ENCODE measurements around the gene TMEM204. TPM values are rescaled to one million over a fixed set of nuclear protein-coding genes. Genes with fewer than 3 reads are reported as not detected.

TMEM204 gene
- total RNA-seq, 4 donors from 2014 or later, result 28.6 to 48.2 (median 36.6) TPM

- ATAC-seq, result no peak
- no peak overlapping the region for H3K27ac ChIP-seq
- no peaks in the 10 kb centered on the region for H3K4me1 ChIP-seq
- no peak overlapping the region for H3K4me3 ChIP-seq
- H3K36me3 ChIP-seq, result peaks cover 0 to 97% of the 10 kb centered on the region in 2 donors
- no peaks in the 10 kb centered on the region for H3K27me3 ChIP-seq
- no peak for TF ChIP-seq EP300 (IDR thresholded peaks at IDR 0.05)
- no peak for TF ChIP-seq POLR2AphosphoS5 (IDR thresholded peaks at IDR 0.05)
- no peak for TF ChIP-seq POLR2A (IDR thresholded peaks at IDR 0.05)
- TF ChIP-seq CTCF (IDR thresholded peaks at IDR 0.05), result no peak
- no peaks in the 10 kb centered on the region for H3K9me3 ChIP-seq
- 81 to 86% methylated on average over 8 to 9 of the region's 9 CpGs for WGBS, 2 donors (ENCODE audit: low coverage in 1 of 2)
Observed at GRCh38 chr16:1581804-1582203, 48.3 kb downstream of the TMEM204 start.

GRCh38 chr16:1583180-1583579, 49.7 kb downstream of the TMEM204 start:
- TF ChIP-seq EP300 (IDR thresholded peaks at IDR 0.05), result no peak
- no peak for TF ChIP-seq CTCF (IDR thresholded peaks at IDR 0.05)
- no peak for TF ChIP-seq POLR2AphosphoS5 (IDR thresholded peaks at IDR 0.05)
- TF ChIP-seq POLR2A (IDR thresholded peaks at IDR 0.05), result no peak
- ATAC-seq, result no peak
- 78 to 84% methylated on average over 3 to 8 of the region's 15 CpGs for WGBS, 2 donors (ENCODE audit: low coverage in 1 of 2)

GRCh38 chr16:1584926-1585484, 51.5 kb downstream of the TMEM204 start:
- no peak overlapping the region for H3K4me3 ChIP-seq
- WGBS, 2 donors (ENCODE audit: low coverage in 1 of 2), result 69 to 78% methylated on average over 6 to 8 of the region's 8 CpGs
- no peaks in the 10 kb centered on the region for H3K4me1 ChIP-seq
- no peak for TF ChIP-seq POLR2AphosphoS5 (IDR thresholded peaks at IDR 0.05)
- ATAC-seq, result no peak
- H3K27ac ChIP-seq, result no peak overlapping the region
- H3K9me3 ChIP-seq, result no peaks in the 10 kb centered on the region
- no peaks in the 10 kb centered on the region for H3K27me3 ChIP-seq
- peaks cover 0 to 98% of the 10 kb centered on the region in 2 donors for H3K36me3 ChIP-seq

More at GRCh38 chr16:1583180-1583579, 49.7 kb downstream of the TMEM204 start:
- Histone ChIP-seq H3K36me3 (peaks cover 0 to 98% of the 10 kb centered on the region in 2 donors), H3K4me1 (no peaks in the 10 kb centered on the region), H3K4me3 (no peak overlapping the region), H3K9me3 (no peaks in the 10 kb centered on the region), H3K27ac (no peak overlapping the region), H3K27me3 (no peaks in the 10 kb centered on the region)

- Histone ChIP-seq H3K4me3 (no peak overlapping the region), H3K27ac (no peak overlapping the region), H3K27me3 (no peaks in the 10 kb centered on the region), H3K36me3 (peaks cover 0 to 100% of the 10 kb centered on the region in 2 donors), H3K9me3 (no peaks in the 10 kb centered on the region), H3K4me1 (no peaks in the 10 kb centered on the region)
- TF ChIP-seq CTCF (IDR thresholded peaks at IDR 0.05) (no peak), POLR2A (IDR thresholded peaks at IDR 0.05) (no peak), EP300 (IDR thresholded peaks at IDR 0.05) (no peak), POLR2AphosphoS5 (IDR thresholded peaks at IDR 0.05) (no peak)
- 85% methylated on average over 5 to 6 of the region's 6 CpGs for WGBS, 2 donors (ENCODE audit: low coverage in 1 of 2)
- ATAC-seq, result no peak
Observed at GRCh38 chr16:1590366-1590765, 56.9 kb downstream of the TMEM204 start.

- TF ChIP-seq POLR2A (IDR thresholded peaks at IDR 0.05) (no peak), POLR2AphosphoS5 (IDR thresholded peaks at IDR 0.05) (no peak), EP300 (IDR thresholded peaks at IDR 0.05) (no peak), CTCF (IDR thresholded peaks at IDR 0.05) (no peak)
- no peaks in the 10 kb centered on the region for H3K27me3 ChIP-seq
- 90 to 93% methylated on average over 19 to 21 of the region's 23 CpGs for WGBS, 2 donors (ENCODE audit: low coverage in 1 of 2)
- no peak for ATAC-seq
- no peak overlapping the region for H3K4me3 ChIP-seq
- H3K9me3 ChIP-seq, result no peaks in the 10 kb centered on the region
- peaks cover 0 to 100% of the 10 kb centered on the region in 2 donors for H3K36me3 ChIP-seq
- no peak overlapping the region for H3K27ac ChIP-seq
- H3K4me1 ChIP-seq, result no peaks in the 10 kb centered on the region
Observed at GRCh38 chr16:1590930-1591705, 57.7 kb downstream of the TMEM204 start.
